IPS DF 4.7 (cell line): ENCODE measurements around the gene DLG2.
"Not testable (repeated sequence)": the region's sequence is repeated elsewhere in the genome, so short reads cannot be mapped to it uniquely, and the experiment has no call there.

Experiments
- DNase-seq: peaks from one replicate; pipeline ENCODE4 v3.0.0-alpha.2; 2013; ENCODE audit warnings: low spot score; ENCODE audit errors: extremely low read depth

DLG2 gene

DNA sequence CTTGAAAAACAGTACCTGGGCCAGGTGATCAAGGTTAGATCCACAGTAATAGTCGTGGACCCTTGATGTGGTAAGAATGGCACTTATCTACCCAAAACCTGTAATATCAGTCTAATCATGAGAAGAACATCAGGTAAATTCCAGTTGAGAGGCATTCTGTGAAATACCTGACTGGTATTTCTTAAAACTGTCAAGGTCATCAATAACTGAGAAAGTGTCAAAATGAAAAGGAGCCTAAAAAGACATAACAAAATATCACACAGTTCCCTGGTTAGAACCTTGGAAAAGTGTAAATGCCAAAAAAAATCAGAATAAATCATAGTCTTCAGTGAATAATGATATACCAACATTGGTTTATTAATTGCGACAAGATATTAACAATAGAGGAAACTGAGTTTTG lies 2185.5 kb downstream of the DLG2 start:
- DNase-seq = no peak

DNA sequence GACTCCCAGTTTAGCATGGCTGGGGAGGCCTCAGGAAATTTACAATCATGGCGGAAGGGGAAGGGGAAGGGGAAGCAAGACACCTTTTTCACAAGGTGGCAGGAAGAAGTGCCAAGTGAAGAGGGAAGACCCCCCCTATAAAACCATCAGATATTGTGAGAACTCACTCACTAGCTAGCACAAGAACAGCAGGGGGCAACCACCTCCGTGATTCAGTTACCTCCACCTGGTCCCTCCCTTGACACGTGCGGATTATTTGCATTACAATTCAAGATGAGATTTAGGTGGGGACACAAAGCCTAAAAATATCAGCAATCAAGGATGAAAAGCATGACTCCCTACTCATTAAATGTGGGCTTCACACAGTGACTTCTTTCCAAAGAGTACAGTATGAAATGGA lies 2186.0 kb downstream of the DLG2 start:
- DNase-seq = no peak

GRCh38 chr11:83438438-83438837 lies 2188.7 kb downstream of the DLG2 start:
- no peak for DNase-seq

DNA sequence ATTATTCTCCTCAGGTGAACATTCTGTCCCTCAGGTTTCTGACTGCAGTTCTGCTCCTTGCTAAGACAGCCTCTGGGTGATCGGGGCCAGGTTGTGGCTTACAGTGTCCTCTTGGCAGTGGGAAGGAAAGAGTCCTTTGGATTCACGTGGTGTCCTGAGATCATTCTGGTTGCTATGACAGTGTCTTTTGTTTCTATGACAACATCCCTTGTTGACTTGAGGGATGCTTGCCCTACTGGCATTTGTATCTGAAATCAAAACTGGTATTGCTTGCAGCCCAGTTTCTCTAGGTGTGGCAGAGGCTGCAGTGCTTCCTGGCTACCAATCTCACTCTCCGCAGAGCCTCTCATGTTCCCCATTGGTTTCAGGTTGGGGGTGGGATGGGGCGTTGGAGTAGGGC lies 2189.2 kb downstream of the DLG2 start:
- no peak for DNase-seq

- DNase-seq = no peak
Measured at GRCh38 chr11:83436855-83437254, 2190.3 kb downstream of the DLG2 start.

DNA sequence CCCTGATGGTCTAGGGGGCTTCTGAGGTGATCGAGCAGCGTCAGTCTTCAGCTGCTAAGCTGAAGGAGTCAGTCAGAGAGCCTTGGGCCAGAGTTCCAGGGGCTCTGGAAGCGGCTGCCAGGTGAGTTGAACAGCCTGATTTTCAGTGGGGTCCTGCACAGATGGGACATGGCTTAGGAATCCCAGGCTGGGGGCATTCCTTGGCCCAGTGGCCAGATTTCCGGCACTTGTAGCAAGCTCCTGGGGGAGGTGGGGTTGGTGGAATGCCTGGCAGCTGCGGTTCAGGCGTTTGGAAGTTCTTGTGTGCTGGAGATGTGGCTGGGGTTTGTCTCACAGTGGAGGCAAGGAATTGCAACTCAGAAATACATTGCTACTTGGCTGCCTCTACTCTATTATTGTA lies 2192.3 kb downstream of the DLG2 start:
- DNase-seq = not testable (repeated sequence)

DNA sequence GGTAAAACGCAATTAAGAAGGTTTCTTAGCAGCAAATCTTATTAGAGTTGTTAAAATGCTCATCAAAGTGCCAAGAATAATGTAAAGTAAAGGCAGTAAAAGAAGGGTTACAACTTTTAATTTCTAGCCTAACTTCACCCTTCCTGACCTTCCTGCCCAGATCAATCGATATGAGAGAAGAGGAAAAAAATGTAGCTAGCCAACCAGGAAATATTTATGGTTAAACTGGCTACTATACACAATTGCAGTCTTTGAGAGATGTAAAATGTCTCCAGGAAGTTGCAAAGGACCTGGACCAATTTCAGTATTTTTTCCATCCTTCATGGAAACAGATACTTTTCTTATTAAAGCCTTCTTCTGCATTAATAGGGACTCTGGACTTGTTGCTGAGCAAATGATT lies 2199.2 kb downstream of the DLG2 start:
- no peak for DNase-seq

- DNase-seq = no peak
Measured at GRCh38 chr11:83427501-83427900, 2199.6 kb downstream of the DLG2 start.

- DNase-seq = no peak
Measured at GRCh38 chr11:83425137-83425466, 2202.0 kb downstream of the DLG2 start.

GRCh38 chr11:83424376-83425136 lies 2202.6 kb downstream of the DLG2 start:
- DNase-seq = no peak

DNA sequence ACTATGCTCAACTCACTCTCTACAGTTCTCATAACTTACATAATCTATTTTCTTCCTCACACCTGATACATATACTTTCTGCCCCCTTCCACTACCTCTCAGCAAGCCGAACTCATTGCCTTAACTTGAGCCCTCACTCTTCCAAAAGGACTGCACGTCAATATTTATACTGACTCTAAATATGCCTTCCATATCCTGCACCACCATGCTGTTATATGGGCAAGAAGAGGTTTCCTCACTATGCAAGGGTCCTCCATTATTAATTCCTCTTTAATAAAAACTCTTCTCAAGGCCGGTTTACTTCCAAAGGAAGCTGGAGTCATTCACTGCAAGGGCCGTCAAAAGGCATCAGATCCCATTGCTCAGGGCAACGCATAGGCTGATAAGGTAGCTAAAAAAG lies 2204.5 kb downstream of the DLG2 start:
- not testable (repeated sequence) for DNase-seq

DNA sequence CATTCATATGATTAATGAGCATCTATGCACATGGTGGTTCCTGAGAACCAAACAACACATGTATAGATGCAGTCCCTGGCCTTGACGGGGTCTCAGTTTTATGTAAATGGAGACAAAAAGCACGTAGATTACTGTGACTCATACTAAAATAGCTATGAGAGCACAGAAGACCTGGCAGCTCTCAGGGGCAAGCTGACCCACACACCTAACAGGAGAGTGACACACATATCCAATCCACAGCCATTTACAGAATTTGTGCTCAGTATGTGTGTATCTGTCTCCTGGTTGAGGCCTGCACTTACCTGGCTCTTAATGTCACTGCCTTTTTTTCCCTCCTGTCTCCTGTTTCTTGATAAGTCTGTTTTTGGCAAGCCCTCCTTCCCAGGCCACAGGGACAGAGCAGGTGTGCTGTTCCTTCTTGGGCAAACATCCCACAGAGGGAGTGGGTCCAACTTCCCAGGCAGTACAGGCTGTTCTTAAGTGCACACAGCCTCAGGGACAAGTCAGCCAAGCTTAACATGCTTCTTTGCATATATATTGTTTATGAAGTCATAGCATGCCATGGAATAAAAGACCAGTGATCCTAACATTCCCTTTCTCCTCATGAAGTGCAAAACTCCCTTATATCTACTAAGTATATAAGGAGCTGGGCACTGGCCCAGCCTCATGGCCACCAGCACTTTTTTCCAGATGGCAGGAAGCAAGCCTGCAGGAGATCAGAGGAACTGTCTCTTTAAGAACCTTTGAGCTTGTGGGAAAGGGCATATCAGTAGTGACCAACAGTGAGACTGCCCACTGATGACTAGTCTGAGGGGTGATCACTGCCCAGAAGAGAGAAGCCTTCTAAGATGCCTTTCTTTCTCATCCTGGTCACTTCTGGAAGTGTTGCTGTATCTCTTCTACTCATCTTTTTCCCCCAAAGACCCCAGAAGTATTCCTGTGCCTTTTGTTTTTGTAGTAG lies 2216.3 kb downstream of the DLG2 start:
- DNase-seq = no peak

DNA sequence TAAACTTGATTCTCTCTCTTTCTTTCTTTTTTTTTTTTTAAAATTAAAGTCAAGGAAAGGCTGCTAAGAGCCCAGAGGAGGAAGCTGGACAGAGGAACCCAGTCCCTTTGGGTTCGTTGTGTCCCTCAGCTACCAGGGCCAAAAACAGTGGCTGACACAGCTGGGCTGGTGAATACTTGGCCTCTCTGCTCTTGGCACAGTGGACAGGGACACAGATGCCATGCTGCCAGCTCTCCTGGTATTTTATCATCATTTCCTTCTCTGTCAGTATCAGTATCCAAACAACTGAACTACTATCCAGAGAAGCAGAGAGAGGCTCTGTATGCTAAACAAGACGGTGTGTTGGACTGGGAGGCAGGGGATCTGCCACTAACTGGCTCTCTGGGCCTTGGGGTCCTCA lies 2217.3 kb downstream of the DLG2 start:
- no peak for DNase-seq

- DNase-seq = no peak
Measured at GRCh38 chr11:83409476-83409875, 2217.7 kb downstream of the DLG2 start.

- DNase-seq = no peak
Measured at GRCh38 chr11:83408946-83409345, 2218.2 kb downstream of the DLG2 start.
